NCI-H524 treated with DMSO at 0.1 percent for 48 hours (cell line): ENCODE measurements around the gene AUTS2.
"Not testable (repeated sequence)": the region's sequence is repeated elsewhere in the genome, so short reads cannot be mapped to it uniquely, and the experiment has no call there.

ENCODE experiments used
- DNase-seq: peaks from one replicate; lab custom pipeline; 2025; lab: John Stamatoyannopoulos, UW

The AUTS2 gene

DNA sequence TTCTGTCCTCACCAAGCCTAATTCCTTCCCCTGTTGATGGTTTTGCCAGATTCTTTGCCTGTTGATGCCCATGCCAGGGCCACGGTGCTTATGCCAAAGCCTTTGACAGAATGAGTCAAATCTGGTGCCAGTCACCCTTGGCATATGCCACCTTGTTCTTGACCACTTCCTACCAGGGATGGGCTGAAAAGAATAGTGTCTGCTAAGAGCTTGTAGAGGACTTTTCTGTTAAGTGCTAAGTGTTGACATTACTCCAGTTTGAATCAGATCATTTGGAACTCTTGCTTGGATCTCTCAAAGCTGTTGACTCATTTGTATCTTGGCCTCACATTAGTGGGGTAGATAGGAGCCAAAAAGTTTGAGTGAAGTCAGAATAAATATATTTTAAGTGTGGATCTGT, 661.2 kb downstream of the AUTS2 start:
- DNase-seq, result no peak

- no peak for DNase-seq
These were observed 665.4 kb downstream of the AUTS2 start for GRCh38 chr7:70263471-70264255.

DNA sequence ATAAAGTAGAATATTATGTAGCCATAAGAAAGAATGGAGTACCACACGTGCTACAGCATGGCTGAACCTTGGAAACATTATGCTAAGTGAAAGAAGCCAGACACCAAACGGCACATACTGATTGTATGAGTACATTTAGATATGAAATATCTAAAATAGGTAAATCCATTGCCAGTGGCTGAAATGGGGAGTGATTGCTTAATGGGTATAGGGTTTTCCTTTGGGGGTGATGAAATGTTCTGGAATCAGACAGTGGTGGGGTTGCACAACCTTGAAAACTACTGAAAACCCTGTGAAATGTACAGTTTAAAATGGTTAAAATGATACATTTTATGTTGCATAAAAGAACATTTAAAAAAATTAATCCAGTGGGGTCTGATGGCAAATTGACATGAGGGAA, 667.9 kb downstream of the AUTS2 start:
- DNase-seq, result no peak

- no peak for DNase-seq
These were observed 669.3 kb downstream of the AUTS2 start for GRCh38 chr7:70267381-70268120.

DNA sequence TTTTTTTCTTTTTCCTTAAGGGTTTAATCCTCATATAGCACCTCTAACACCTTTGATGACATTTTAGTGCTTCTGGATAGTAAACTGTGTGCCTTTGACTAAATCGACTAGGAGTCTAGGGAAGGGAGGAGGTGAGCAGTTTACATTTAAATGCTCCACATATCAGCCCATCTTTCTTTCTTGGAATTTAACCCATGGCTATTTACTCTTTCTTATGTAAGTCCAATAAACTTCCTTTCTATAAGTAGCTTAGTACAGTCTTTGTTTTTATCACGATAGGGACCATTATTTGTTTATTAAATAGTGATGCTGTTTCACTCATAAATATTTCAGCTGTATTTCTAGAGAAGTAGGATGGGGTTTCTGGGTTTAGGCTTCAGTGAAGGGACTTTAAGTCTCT, 669.9 kb downstream of the AUTS2 start:
- no peak for DNase-seq

- no peak for DNase-seq
These were observed 671.9 kb downstream of the AUTS2 start for GRCh38 chr7:70270149-70270548.

DNA sequence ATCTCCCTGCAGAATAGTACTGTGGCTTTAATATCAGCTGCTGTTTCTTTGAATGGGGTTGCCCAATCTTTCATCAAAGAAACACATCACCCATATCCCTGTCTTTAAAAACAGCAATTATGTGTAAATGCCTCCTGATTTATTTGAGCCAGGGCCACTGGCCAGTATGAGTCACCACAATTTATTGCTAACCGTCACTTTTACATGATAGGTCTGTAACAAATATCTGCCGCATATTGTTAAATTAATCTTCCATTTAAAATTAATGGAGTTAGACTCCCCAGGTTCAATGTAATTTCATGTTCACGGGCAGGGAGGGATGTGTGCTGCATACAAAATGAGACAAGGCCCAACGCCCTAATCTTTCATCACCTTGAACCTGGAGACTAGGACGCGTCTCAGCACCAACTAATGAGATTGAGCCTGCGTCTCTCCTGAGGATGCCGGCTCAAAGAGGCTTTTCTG, 673.4 kb downstream of the AUTS2 start:
- no peak for DNase-seq

DNA sequence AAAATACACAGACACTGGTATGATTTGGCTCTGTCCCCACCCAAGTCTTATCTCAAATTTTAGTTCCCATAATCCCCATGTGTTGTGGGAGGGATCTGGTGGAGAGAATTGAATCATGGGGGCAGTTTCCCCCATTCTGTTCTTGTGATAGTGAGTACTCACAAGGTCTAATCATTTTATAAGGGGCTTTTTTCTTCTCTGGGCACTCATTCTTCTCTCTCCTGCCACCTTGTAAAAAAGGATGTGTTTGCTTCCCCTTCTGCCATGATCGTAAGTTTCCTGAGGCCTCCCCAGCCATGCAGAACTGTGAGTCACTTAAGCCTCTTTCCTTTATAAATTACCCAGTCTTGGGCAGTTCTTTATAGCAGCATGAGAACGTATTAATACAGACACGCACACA, 677.3 kb downstream of the AUTS2 start:
- not testable (repeated sequence) for DNase-seq

GRCh38 chr7:70285187-70285586, 686.9 kb downstream of the AUTS2 start:
- no peak for DNase-seq

DNA sequence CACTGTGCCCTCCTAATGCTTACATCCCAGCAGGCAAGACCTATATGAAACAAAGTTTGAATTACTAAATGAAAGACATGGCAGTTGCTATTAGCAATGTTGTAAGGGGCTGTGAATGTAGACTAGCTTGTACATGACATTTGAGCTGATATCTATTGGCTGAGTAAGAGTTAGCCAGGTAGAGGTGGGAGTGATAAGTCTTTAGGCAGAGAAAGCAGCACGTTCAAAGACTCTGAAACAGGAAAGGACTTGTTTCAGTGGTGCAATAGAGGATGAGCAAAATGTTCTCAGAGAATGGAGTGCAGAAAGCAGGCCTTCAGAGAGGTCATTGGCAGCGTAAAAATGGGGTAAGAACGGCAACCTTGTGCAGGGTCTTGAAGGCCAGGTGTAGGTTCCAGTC, 687.6 kb downstream of the AUTS2 start:
- DNase-seq, result no peak

DNA sequence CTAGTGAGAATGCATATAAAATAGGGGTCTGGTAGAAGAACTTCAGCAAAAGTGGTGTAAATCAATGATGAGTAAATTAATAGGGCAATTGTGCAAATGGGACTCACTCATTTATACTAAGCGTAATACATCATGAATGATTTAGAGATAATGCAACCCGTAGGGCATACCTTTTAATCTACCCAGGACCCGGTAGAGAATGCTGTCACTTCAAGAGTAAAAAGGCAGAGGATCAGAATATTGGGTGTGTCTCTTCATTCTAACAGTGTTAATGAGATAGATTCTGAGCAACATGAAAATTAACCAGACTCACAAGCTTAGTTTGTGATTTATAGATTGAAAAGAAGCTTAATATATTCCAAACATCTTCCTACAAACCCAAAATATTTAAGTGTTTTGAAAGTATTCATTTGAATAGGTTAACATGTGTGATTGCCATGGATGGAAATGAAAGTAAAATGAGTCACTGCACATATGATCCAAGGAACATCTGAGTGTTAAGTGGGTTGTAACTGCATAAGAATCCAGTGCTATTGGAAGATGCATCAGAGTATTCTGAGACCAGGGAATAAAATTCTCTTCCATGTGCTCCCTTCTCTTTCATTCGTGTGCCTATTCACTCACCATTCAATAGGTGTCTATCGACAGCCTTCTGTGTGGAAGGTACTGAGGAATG, 690.6 kb downstream of the AUTS2 start:
- DNase-seq, result no peak

DNA sequence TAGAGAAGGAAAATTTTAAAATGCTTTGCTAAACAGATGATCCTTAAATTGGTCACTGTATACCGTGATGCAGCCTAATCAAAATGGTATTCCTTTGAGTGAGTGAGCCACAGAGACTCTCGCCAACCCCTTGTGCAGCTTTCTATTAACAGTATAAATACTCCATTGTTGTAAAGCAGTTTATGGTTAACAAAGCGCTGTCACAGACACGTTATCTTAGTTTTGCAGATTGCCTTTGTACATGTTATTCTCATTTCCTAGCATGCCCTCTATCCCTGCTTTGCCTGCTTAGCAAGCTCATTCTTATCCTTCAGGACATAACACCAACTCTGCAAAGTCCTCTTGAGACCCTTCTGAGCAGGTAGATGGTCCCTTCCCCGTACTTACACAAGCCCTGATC, 694.4 kb downstream of the AUTS2 start:
- DNase-seq, result no peak

DNA sequence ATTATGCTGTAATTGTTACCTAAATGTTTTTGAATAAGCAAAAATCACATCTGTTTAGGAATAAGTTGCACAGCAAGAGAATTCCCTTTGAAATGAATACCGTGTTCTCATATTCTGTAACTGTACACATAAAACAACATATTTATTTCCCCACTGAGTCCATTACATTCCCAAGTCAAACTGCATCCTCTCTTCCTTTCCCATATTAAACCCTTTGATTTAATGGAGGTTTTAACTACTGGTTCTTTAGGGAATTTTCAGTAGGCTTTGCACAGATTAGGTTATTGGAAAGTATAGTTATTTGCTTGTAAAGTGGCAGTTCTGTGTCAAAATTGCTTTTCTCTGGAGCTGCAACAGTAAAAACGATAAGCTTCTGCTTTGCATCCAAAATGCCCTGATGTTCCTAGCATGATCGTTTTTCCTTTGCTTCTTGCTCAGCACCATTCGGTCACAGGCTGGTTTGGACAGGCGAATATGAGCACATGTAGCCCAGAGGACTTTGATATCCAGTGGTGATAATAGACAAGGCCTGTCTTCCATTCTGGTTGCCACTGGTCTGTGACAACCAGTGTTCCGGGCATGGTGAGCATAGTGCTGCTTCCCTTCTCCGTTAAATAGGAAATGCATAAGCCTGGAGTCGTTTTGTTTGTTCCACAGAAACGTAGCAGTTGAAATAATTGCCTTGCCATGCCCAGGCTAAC, 696.1 kb downstream of the AUTS2 start:
- DNase-seq, result no peak

GRCh38 chr7:70298780-70299471, 700.7 kb downstream of the AUTS2 start:
- DNase-seq, result no peak

- no peak for DNase-seq
These were observed 701.2 kb downstream of the AUTS2 start for GRCh38 chr7:70299472-70299807.

- DNase-seq, result no peak
These were observed 703.5 kb downstream of the AUTS2 start for GRCh38 chr7:70301673-70302185.

- DNase-seq, result no peak
These were observed 705.0 kb downstream of the AUTS2 start for GRCh38 chr7:70303309-70303708.

DNA sequence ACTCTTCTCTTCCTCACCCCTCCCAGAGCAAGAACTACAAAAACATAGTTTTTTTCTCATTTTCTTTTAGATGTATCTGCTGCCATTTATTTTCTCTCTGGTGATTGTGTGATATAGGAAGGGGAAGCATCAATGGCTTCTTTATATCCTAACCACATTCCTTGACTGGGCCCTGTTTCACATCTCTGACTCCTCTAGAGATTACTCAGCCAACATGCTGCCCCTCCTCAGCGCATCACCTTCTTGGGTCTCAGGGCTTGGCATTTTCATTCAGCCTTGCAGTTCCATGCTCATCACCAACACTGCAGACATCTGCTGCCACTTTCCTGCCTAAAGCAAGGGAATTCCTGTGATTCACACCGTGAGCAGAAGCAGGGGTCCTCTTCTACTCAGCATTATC, 705.5 kb downstream of the AUTS2 start:
- DNase-seq, result no peak

GRCh38 chr7:70306173-70306572, 707.9 kb downstream of the AUTS2 start:
- no peak for DNase-seq

- no peak for DNase-seq
These were observed 709.4 kb downstream of the AUTS2 start for GRCh38 chr7:70307544-70308106.

GRCh38 chr7:70312336-70312735, 714.1 kb downstream of the AUTS2 start:
- no peak for DNase-seq
